Astrocyte (in vitro differentiated cells and primary cell): ENCODE measurements around the gene SERPINE3.

Source experiments
- EZH2 ChIP-seq: IDR thresholded peaks from 2 replicates; pipeline ENCODE4 v1.6.1; 2012; ENCODE audit warnings: mild to moderate bottlenecking, low read length, inconsistent platforms; ENCODE audit not compliant: insufficient read depth
- TF ChIP-seq, protein P1 (sequence below): IDR thresholded peaks from 2 replicates; pipeline ENCODE4 v1.5.1; 2011; ENCODE audit warnings: low read depth, mild to moderate bottlenecking, inconsistent platforms, low read length, moderate library complexity; ENCODE audit not compliant: insufficient read depth

DNA sequence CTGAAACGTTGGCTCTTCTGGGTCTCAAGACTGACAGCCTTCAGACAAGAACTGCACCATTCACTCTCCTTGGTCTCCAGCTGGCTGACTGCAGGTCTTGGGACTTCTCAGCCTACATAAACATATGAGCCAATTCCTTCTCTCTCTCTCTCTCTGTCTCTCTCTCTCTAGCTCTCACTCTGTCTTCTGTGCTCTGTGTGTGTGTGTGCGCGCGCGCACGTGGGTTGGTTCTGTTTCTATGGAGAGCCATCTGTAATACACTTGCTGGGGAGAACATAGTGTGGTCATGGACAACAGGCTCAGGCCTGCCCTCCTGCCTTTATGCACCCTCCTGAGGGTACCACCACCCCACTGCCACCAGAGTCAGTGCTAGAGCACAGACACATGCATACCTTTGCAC, 13.7 kb upstream of the SERPINE3 start:
- TF ChIP-seq, protein P1, sequence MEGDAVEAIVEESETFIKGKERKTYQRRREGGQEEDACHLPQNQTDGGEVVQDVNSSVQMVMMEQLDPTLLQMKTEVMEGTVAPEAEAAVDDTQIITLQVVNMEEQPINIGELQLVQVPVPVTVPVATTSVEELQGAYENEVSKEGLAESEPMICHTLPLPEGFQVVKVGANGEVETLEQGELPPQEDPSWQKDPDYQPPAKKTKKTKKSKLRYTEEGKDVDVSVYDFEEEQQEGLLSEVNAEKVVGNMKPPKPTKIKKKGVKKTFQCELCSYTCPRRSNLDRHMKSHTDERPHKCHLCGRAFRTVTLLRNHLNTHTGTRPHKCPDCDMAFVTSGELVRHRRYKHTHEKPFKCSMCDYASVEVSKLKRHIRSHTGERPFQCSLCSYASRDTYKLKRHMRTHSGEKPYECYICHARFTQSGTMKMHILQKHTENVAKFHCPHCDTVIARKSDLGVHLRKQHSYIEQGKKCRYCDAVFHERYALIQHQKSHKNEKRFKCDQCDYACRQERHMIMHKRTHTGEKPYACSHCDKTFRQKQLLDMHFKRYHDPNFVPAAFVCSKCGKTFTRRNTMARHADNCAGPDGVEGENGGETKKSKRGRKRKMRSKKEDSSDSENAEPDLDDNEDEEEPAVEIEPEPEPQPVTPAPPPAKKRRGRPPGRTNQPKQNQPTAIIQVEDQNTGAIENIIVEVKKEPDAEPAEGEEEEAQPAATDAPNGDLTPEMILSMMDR: no peak
- TF ChIP-seq EZH2: no peak
